NCI-H82 treated with DMSO at 0.1 percent for 48 hours (cell line): ENCODE data around the gene ESPNL.

Experiments
- DNase-seq: peaks from one replicate; lab custom pipeline; 2025; ENCODE audit not compliant: unreplicated experiment; lab: John Stamatoyannopoulos, UW

ESPNL gene

GRCh38 chr2:238075397-238075796 lies 24.7 kb upstream of the ESPNL start:
- DNase-seq, result no peak

GRCh38 chr2:238077292-238077691 lies 22.8 kb upstream of the ESPNL start:
- peak; percentile 85 for DNase-seq

- no peak for DNase-seq
Observed at GRCh38 chr2:238079874-238080327, 20.2 kb upstream of the ESPNL start.

GRCh38 chr2:238080518-238080917 lies 19.6 kb upstream of the ESPNL start:
- DNase-seq, result no peak

- no peak for DNase-seq
Observed at GRCh38 chr2:238081150-238081549, 19.0 kb upstream of the ESPNL start.

- DNase-seq, result no peak
Observed at GRCh38 chr2:238081561-238081960, 18.6 kb upstream of the ESPNL start.

- DNase-seq, result no peak
Observed at GRCh38 chr2:238082151-238082550, 18.0 kb upstream of the ESPNL start.

- DNase-seq, result no peak
Observed at GRCh38 chr2:238082827-238083226, 17.3 kb upstream of the ESPNL start.

GRCh38 chr2:238083919-238084318 lies 16.2 kb upstream of the ESPNL start:
- DNase-seq, result no peak

GRCh38 chr2:238084761-238085160 lies 15.4 kb upstream of the ESPNL start:
- DNase-seq, result no peak

- no peak for DNase-seq
Observed at GRCh38 chr2:238085899-238086298, 14.2 kb upstream of the ESPNL start.

- no peak for DNase-seq
Observed at GRCh38 chr2:238087211-238087610, 12.9 kb upstream of the ESPNL start.

GRCh38 chr2:238090887-238091286 lies 9.3 kb upstream of the ESPNL start:
- DNase-seq, result no peak

GRCh38 chr2:238091436-238092060 lies 8.6 kb upstream of the ESPNL start:
- no peak for DNase-seq

GRCh38 chr2:238092486-238093035 lies 7.6 kb upstream of the ESPNL start:
- no peak for DNase-seq

GRCh38 chr2:238093181-238094140 lies 6.7 kb upstream of the ESPNL start:
- no peak for DNase-seq

GRCh38 chr2:238094438-238095022 lies 5.6 kb upstream of the ESPNL start:
- no peak for DNase-seq

GRCh38 chr2:238095143-238095542 lies 5.0 kb upstream of the ESPNL start:
- DNase-seq, result no peak

GRCh38 chr2:238096311-238097011 lies 3.7 kb upstream of the ESPNL start:
- DNase-seq, result no peak

- DNase-seq, result no peak
Observed at GRCh38 chr2:238097201-238097987, 2.7 kb upstream of the ESPNL start.
